ENCODE measurements around the gene SLC9A9. TPM values are rescaled to one million over a fixed set of nuclear protein-coding genes. Genes with fewer than 3 reads are reported as not detected.

The SLC9A9 gene
- total and polyA plus RNA-seq, 2 of the 8 experiments (the other 6 are each of a cell fraction or from before 2014, with no cell fraction given) = 0.48 to 1.1 TPM

GRCh38 chr3:143455480-143455879 lies 392.8 kb downstream of the SLC9A9 start:
- Histone ChIP-seq H3K14ac (ENCODE audit: insufficient read length) (no peak overlapping the region), H4K5ac (ENCODE audit: insufficient read length, low read depth, low read length) (no peak overlapping the region), H3K27ac (ENCODE audit: low read depth, low read length) (no peak overlapping the region), H4K8ac (ENCODE audit: extremely low read depth, insufficient read depth, low read length) (no peak overlapping the region), H2BK5ac (ENCODE audit: low read depth, low read length) (no peak overlapping the region), H2AFZ (ENCODE audit: low read length) (no peak overlapping the region), H3K79me2 (ENCODE audit: control insufficient read depth in 1 of 2, insufficient read depth in 2 of 2, low read length in 2 of 2) (no peaks in the 10 kb centered on the region), H2BK12ac (ENCODE audit: low read depth, low read length) (no peak overlapping the region), H3K56ac (replicated peaks; ENCODE audit: insufficient read length, low read depth, low read length) (no peak overlapping the region), H3K27me3 (replicated peaks in 1 of 4; ENCODE audit: control insufficient read depth in 3 of 4, extremely low read depth in 1 of 4, insufficient read depth in 3 of 4, low read length in 3 of 4) (no peaks in the 10 kb centered on the region), H3K23me2 (ENCODE audit: low read depth, low read length) (no peaks in the 10 kb centered on the region), H2BK15ac (ENCODE audit: low read length) (no peak overlapping the region), H2AK5ac (ENCODE audit: low read depth, low read length) (no peak overlapping the region), H3K9ac (replicated peaks in 1 of 4; ENCODE audit: extremely low read depth in 1 of 4, low read depth in 3 of 4, low read length in 3 of 4) (no peak overlapping the region), H3K4ac (replicated peaks; ENCODE audit: insufficient read length, low read depth, low read length) (no peak overlapping the region), H3K79me1 (ENCODE audit: low read depth, low read length) (no peaks in the 10 kb centered on the region), H3K18ac (ENCODE audit: extremely low read depth, low read length) (no peak overlapping the region), H2BK120ac (replicated peaks; ENCODE audit: low read depth, low read length) (no peak overlapping the region), H2BK20ac (ENCODE audit: low read length) (no peak overlapping the region), H3K4me1 (replicated peaks in 1 of 4; ENCODE audit: control insufficient read depth in 3 of 4, insufficient read depth in 4 of 4, low read length in 3 of 4) (no peaks in the 10 kb centered on the region), H3K23ac (ENCODE audit: insufficient read length) (no peak overlapping the region), H4K91ac (replicated peaks; ENCODE audit: insufficient read length, low read length) (no peak overlapping the region), H3K36me3 (ENCODE audit: control insufficient read depth in 2 of 4, insufficient read depth in 4 of 4, low read length in 3 of 4) (no peaks in the 10 kb centered on the region), H3K4me3 (ENCODE audit: extremely low read depth in 1 of 4, insufficient read depth in 2 of 4, low read depth in 3 of 4, low read length in 4 of 4) (no peak overlapping the region), H4K20me1 (replicated peaks in 1 of 2; ENCODE audit: control insufficient read depth in 1 of 2, insufficient read depth in 2 of 2, low read length in 2 of 2) (no peaks in the 10 kb centered on the region), H3K4me2 (ENCODE audit: insufficient read depth in 1 of 2, low read depth in 2 of 2, low read length in 2 of 2) (no peak overlapping the region), H3K9me3 (ENCODE audit: insufficient read depth in 2 of 2, low read depth in 1 of 2, low read length in 1 of 2) (no peaks in the 10 kb centered on the region)
- POLR2A ChIA-PET (ENCODE audit: partially characterized antibody) = no interaction called here
- DNase-seq (ENCODE audit: low read depth in 1 of 2, low spot score in 2 of 2) = no peak
- FAIRE-seq = no peak
- CTCF ChIA-PET (ENCODE audit: partially characterized antibody) = no interaction called here
- TF ChIP-seq BRCA1 (IDR thresholded peaks at IDR 0.05; ENCODE audit: low read depth, low read length) (no peak), BACH1 (IDR thresholded peaks at IDR 0.05; ENCODE audit: low read length) (no peak), KDM5A (IDR thresholded peaks at IDR 0.05; ENCODE audit: low read length) (no peak), JUND (IDR thresholded peaks at IDR 0.05; ENCODE audit: low read length) (no peak), SRF (IDR thresholded peaks at IDR 0.05; ENCODE audit: low read depth, low read length) (no peak), HDAC2 (IDR thresholded peaks at IDR 0.05; ENCODE audit: borderline replicate concordance in 1 of 2, low read depth in 2 of 2, low read length in 2 of 2) (no peak), RFX5 (IDR thresholded peaks at IDR 0.05; ENCODE audit: borderline replicate concordance, low read depth, low read length) (no peak), NANOG (IDR thresholded peaks at IDR 0.05; ENCODE audit: insufficient read depth, low read depth, low read length, poor library complexity, severe bottlenecking) (no peak), TAF1 (IDR thresholded peaks at IDR 0.05; ENCODE audit: low read depth, low read length) (no peak), CHD1 (IDR thresholded peaks at IDR 0.05; ENCODE audit: low read depth, low read length) (no peak), TCF12 (IDR thresholded peaks at IDR 0.05; ENCODE audit: low read depth, low read length) (no peak), CEBPB (IDR thresholded peaks at IDR 0.05; ENCODE audit: low read depth, low read length) (no peak), POLR2AphosphoS5 (IDR thresholded peaks at IDR 0.05; ENCODE audit: low read depth, low read length) (no peak)
